Stimulated activated CD4-positive, alpha-beta T cell treated with anti-CD3 and anti-CD28 coated beads, Interleukin-12 subunit alpha, Interleukin-12 subunit beta, amount 100 ng/mL, for 4 hours (primary cell): ENCODE measurements around the gene TUBB.
"Not testable (repeated sequence)": the region's sequence is repeated elsewhere in the genome, so short reads cannot be mapped to it uniquely, and the experiment has no call there.

Experiments used
- DNase-seq: peaks from one replicate; pipeline ENCODE4 v3.0.0-alpha.2; 2020

TUBB gene

GRCh38 chr6:30687659-30688431 is 32.3 kb upstream of the TUBB start:
- DNase-seq = no peak

- no peak for DNase-seq
Observed at GRCh38 chr6:30688569-30688968, 31.6 kb upstream of the TUBB start.

- DNase-seq = no peak
Observed at GRCh38 chr6:30689022-30689865, 30.9 kb upstream of the TUBB start.

GRCh38 chr6:30689985-30690384 is 30.2 kb upstream of the TUBB start:
- DNase-seq = no peak

GRCh38 chr6:30690403-30691207 is 29.5 kb upstream of the TUBB start, which contains the start of gene NRM:
Gene NRM, minus strand, starts transcription at chr6:30690984. Its CDS starts 10 bp downstream, at chr6:30690974.
- DNase-seq = peak; percentile 81

GRCh38 chr6:30691208-30691847 is 28.8 kb upstream of the TUBB start:
- no peak for DNase-seq

- no peak for DNase-seq
Observed at GRCh38 chr6:30696432-30696831, 23.7 kb upstream of the TUBB start.

GRCh38 chr6:30700340-30700739 is 19.8 kb upstream of the TUBB start:
- DNase-seq = no peak

GRCh38 chr6:30703011-30703410 is 17.1 kb upstream of the TUBB start:
- no peak for DNase-seq

GRCh38 chr6:30703821-30704220 is 16.3 kb upstream of the TUBB start:
- no peak for DNase-seq

- DNase-seq = no peak
Observed at GRCh38 chr6:30705620-30706019, 14.5 kb upstream of the TUBB start.

GRCh38 chr6:30707281-30707850 is 12.8 kb upstream of the TUBB start:
- no peak for DNase-seq

- DNase-seq = no peak
Observed at GRCh38 chr6:30709101-30709868, 10.9 kb upstream of the TUBB start.

GRCh38 chr6:30711758-30712380 is 8.3 kb upstream of the TUBB start:
- DNase-seq = no peak

- DNase-seq = no peak
Observed at GRCh38 chr6:30712441-30712945, 7.7 kb upstream of the TUBB start.

- DNase-seq = no peak
Observed at GRCh38 chr6:30714263-30714662, 5.9 kb upstream of the TUBB start.

- DNase-seq = no peak
Observed at GRCh38 chr6:30716879-30717128, 3.3 kb upstream of the TUBB start.

- DNase-seq = peak; percentile 97
Observed at GRCh38 chr6:30717129-30717844, 2.9 kb upstream of the TUBB start, which contains the start of gene MDC1. Gene MDC1, minus strand, starts transcription at chr6:30717281. Its CDS starts 2,106 bp downstream, at chr6:30715175.

- DNase-seq = not testable (repeated sequence)
Observed at GRCh38 chr6:30717845-30718720, 2.1 kb upstream of the TUBB start.
